Upper lobe of right lung (tissue), 1 donor: ENCODE data around the gene MMP17. TPM values are rescaled to one million over a fixed set of nuclear protein-coding genes. Genes with fewer than 3 reads are reported as not detected.

Experiments used
- ATAC-seq: fragments of 200-7000 bp; cut with Tn5 transposase; one replicate; pipeline ENCODE4 v1.9.1; 2020; ENCODE audit warnings: mild to moderate bottlenecking, moderate library complexity
- DNase-seq: peaks from one replicate; pipeline ENCODE4 v3.0.0-alpha.2; 2020
- H3K27ac ChIP-seq: fragments of 200-600 bp; one replicate; pipeline ENCODE4 v1.8.0; 2022
- H3K27me3 ChIP-seq: fragments of 200-600 bp; one replicate; pipeline ENCODE4 v1.8.0; 2022; ENCODE audit warnings: mild to moderate bottlenecking
- H3K36me3 ChIP-seq: fragments of 200-600 bp; one replicate; pipeline ENCODE4 v1.8.0; 2022
- H3K4me1 ChIP-seq: fragments of 200-600 bp; one replicate; pipeline ENCODE4 v1.8.0; 2022
- H3K4me3 ChIP-seq: fragments of 200-600 bp; one replicate; pipeline ENCODE4 v1.8.0; 2022; ENCODE audit warnings: mild to moderate bottlenecking
- H3K9me3 ChIP-seq: fragments of 200-600 bp; one replicate; pipeline ENCODE4 v1.8.0; 2022
- CTCF ChIP-seq: fragments of 200-600 bp; IDR thresholded peaks from one replicate; pipeline ENCODE4 v1.8.0; 2022; ENCODE audit warnings: antibody characterized with exemption
- intact Hi-C: fragments of 100-400 bp; cut with DNase I; formaldehyde crosslinking; loops from one replicate; pipeline ENCODE4 v1.11.0; 2022
- total RNA-seq: library from RNA; stranded (reverse); fragmentation: NEBNext Ultra II Directional; extraction: Animal tissue kit (Norgen Biotek cat#: 25700); gene quantifications from one replicate; pipeline ENCODE4 v1.2.1, GENCODE V29; 2021
- donor health status: DM: no; HTN: yes; CAD: no; lungs with severe emphysema.

Gene MMP17
- total RNA-seq, 1 donor from 2014 or later: 4.1 TPM

DNA sequence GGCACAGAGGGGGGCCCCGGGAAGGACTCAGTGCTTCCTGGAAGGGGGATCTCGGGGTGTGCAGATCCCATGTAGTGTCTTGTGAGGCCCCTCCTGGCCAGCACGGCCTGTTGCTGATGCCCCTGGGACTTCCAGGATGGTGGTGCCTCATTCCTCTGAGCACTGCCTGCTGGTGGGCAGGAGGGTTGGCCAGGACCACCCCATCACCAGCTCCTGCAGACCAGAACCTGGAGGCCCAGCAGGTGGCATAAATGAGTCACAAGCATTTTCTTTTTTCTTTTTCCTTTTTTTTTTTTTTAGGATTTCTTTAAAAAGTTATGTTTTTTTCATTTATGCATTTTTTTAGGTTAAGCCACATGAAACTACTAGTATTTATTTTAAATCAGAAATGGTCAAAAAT lies 8.0 kb downstream of the MMP17 start:
- intact Hi-C loops: no loop called here
- H3K27me3 ChIP-seq: peaks cover 26% of the 10 kb centered on the region
- DNase-seq: no peak
- H3K36me3 ChIP-seq: no peaks in the 10 kb centered on the region
- H3K4me3 ChIP-seq: no peak overlapping the region
- H3K27ac ChIP-seq: no peak overlapping the region
- H3K9me3 ChIP-seq: no peaks in the 10 kb centered on the region
- H3K4me1 ChIP-seq: no peaks in the 10 kb centered on the region
- ATAC-seq: no peak
- TF ChIP-seq CTCF: peak; percentile 29

DNA sequence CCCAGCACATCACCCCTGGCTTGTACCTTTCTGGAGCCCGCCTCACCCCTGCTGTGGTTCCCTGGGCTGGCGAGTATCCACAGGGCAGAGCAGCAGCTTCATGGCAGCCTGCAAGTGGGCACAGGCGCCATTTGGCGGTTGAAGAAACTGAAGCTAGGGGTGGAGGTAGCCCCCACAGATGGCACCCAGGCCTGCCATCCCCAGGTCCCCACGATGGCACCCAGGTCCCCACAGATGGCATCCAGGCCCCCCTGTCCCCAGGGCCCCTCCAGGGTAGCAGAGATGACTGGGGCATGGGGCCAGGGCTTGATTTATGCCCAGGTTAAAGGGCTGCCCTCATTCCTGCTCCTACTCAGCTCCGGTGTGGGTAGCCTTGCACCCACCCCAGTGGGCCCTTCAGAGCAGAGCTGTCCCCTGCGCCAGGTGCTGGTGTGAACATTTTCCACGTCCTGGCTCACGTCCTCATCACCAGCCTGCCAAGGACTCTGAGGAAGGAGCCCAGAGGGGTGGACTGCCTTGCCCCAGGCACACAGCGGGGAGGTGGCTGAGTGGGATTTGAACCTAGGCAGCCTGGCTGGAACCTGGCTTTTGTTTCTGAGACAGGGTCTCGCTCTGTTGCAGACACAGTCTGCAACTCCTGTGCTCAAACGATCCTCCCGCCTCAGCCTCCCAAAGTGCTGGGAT lies 8.7 kb downstream of the MMP17 start:
- Histone ChIP-seq H3K4me3 (no peak overlapping the region), H3K27ac (no peak overlapping the region), H3K36me3 (no peaks in the 10 kb centered on the region), H3K9me3 (no peaks in the 10 kb centered on the region), H3K27me3 (peaks cover 26% of the 10 kb centered on the region), H3K4me1 (no peaks in the 10 kb centered on the region)
- TF ChIP-seq CTCF: no peak
- no peak for ATAC-seq
- no peak for DNase-seq
- intact Hi-C loops: no loop called here

DNA sequence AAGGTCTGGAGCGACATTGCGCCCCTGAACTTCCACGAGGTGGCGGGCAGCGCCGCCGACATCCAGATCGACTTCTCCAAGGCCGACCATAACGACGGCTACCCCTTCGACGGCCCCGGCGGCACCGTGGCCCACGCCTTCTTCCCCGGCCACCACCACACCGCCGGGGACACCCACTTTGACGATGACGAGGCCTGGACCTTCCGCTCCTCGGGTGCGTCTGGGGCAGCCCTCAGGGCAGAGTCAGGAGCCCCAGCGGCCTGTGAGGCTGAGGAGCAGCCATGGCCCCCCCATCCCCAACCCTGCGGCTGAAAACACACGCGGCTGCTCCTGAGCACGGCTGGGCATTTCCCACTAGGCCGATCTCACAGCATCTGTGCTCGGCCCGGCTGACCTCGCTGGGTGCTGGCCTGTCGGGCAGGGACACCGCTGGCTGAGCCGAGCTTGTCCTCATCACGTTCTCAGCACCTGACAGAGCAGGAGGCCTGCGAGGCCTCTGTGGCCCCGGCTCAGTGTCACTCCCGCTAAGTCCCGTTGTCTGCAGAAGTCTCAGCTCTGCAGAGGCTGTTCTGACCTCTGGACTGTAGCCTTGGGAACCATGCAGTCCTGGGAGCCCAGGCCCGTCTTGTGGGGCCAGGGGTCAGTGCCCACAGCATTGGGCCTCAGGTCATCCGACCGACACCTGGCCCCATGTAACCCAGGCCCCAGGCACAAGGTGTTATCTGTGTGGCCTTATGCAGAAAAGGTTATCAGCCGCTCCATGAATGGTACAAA lies 12.6 kb downstream of the MMP17 start:
- Histone ChIP-seq H3K27me3 (peaks cover 10% of the 10 kb centered on the region), H3K4me1 (no peaks in the 10 kb centered on the region), H3K9me3 (no peaks in the 10 kb centered on the region), H3K36me3 (no peaks in the 10 kb centered on the region), H3K27ac (no peak overlapping the region), H3K4me3 (no peak overlapping the region)
- no peak for TF ChIP-seq CTCF
- intact Hi-C loops: no loop called here
- DNase-seq (no peak), ATAC-seq (no peak)

- no peak for TF ChIP-seq CTCF
- Histone ChIP-seq H3K4me1 (no peaks in the 10 kb centered on the region), H3K4me3 (no peak overlapping the region), H3K9me3 (no peaks in the 10 kb centered on the region), H3K27me3 (peaks cover 8% of the 10 kb centered on the region), H3K36me3 (no peaks in the 10 kb centered on the region), H3K27ac (no peak overlapping the region)
- DNase-seq (no peak), ATAC-seq (no peak)
- intact Hi-C loops: no loop called here
Measured at GRCh38 chr12:131841547-131841946, 13.4 kb downstream of the MMP17 start.

- H3K9me3 ChIP-seq: no peaks in the 10 kb centered on the region
- H3K27ac ChIP-seq: no peak overlapping the region
- intact Hi-C loops: no loop called here
- H3K4me1 ChIP-seq: no peaks in the 10 kb centered on the region
- no peak overlapping the region for H3K4me3 ChIP-seq
- DNase-seq (no peak), ATAC-seq (no peak)
- H3K36me3 ChIP-seq: no peaks in the 10 kb centered on the region
- TF ChIP-seq CTCF: no peak
- peaks cover 1% of the 10 kb centered on the region for H3K27me3 ChIP-seq
Measured at GRCh38 chr12:131842169-131842568, 14.0 kb downstream of the MMP17 start.
